ENCODE data around the gene NPNT. TPM values are rescaled to one million over a fixed set of nuclear protein-coding genes. Genes with fewer than 3 reads are reported as not detected.
A peak's percentile ranks its signal among the peaks of the same experiment; 100 is the strongest.

NPNT gene
- total RNA-seq, 1 experiment from 2014 or later = 0.20 TPM

- no peaks in the 10 kb centered on the region for H3K9me3 ChIP-seq (ENCODE audit: insufficient read depth, low read depth)
- TF ChIP-seq EZH2 (IDR thresholded peaks at IDR 0.05; ENCODE audit: low read depth) (no peak), CTCF (conservative IDR thresholded peaks at IDR 0.05) (no peak)
- BruUV-seq (replicated peaks) = no TSS peak
Observed at GRCh38 chr4:105996845-105997244, 101.6 kb downstream of the NPNT start.

GRCh38 chr4:105998171-105999063 is 103.1 kb downstream of the NPNT start:
- BruUV-seq (replicated peaks) = no TSS peak

More at GRCh38 chr4:105996845-105997244, 101.6 kb downstream of the NPNT start:
- Histone ChIP-seq H3K79me2 (ENCODE audit: low read depth) (no peaks in the 10 kb centered on the region), H3K9me2 (ENCODE audit: insufficient read depth) (no peaks in the 10 kb centered on the region), H3K36me3 (ENCODE audit: low read depth) (no peaks in the 10 kb centered on the region), H3K4me1 (replicated peaks; ENCODE audit: insufficient read depth) (no peaks in the 10 kb centered on the region), H3K27me3 (ENCODE audit: insufficient read depth, low read depth) (no peaks in the 10 kb centered on the region), H3K4me2 (no peak overlapping the region), H3K4me3 (no peak overlapping the region), H3K27ac (no peak overlapping the region), H2AFZ (no peak overlapping the region), H3F3A (ENCODE audit: insufficient read depth, low read depth) (no peaks in the 10 kb centered on the region), H4K20me1 (ENCODE audit: insufficient read depth) (no peaks in the 10 kb centered on the region)
- intact Hi-C loops (cut with micrococcal nuclease; ENCODE audit: unreplicated experiment) = no loop called here
- ChIA-PET CTCF (no interaction called here), POLR2A (ENCODE audit: unreplicated experiment) (no interaction called here)
- DNase-seq = peak in 1 of 2 experiments; percentile 0

DNA sequence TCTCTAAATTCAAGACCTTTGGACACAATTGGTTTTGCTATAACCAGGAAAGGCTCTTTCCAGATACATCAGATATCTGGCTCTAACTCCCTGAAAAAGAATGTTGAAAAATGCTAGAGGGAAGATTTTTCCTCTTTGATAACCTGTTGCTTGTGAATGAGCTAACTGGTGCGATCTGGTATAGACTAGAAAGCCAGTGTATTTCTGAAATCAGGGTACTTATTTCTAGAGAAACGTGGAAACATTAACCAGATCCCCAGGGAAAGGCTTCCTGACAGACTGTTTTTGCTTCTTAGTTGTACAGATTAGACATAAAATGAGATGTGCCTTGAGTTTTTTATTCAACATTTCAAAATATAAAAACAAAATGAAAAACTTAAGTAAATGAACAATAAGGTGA is 107.7 kb downstream of the NPNT start:
- H3K27ac ChIP-seq = no peak overlapping the region
- TF ChIP-seq CTCF (conservative IDR thresholded peaks at IDR 0.05) (no peak), EZH2 (IDR thresholded peaks at IDR 0.05; ENCODE audit: low read depth) (no peak)
- ChIA-PET CTCF (no interaction called here), POLR2A (ENCODE audit: unreplicated experiment) (no interaction called here)
- H3F3A ChIP-seq (ENCODE audit: insufficient read depth, low read depth) = no peaks in the 10 kb centered on the region
- H3K9me3 ChIP-seq (ENCODE audit: insufficient read depth, low read depth) = no peaks in the 10 kb centered on the region
- no peaks in the 10 kb centered on the region for H3K36me3 ChIP-seq (ENCODE audit: low read depth)
- H3K4me1 ChIP-seq (replicated peaks; ENCODE audit: insufficient read depth) = no peaks in the 10 kb centered on the region
- DNase-seq = no peak
- no TSS peak for BruUV-seq (replicated peaks)
- no peaks in the 10 kb centered on the region for H3K9me2 ChIP-seq (ENCODE audit: insufficient read depth)
- no peaks in the 10 kb centered on the region for H3K27me3 ChIP-seq (ENCODE audit: insufficient read depth, low read depth)
- H3K79me2 ChIP-seq (ENCODE audit: low read depth) = no peaks in the 10 kb centered on the region
- intact Hi-C loops (cut with micrococcal nuclease; ENCODE audit: unreplicated experiment) = no loop called here
- no peak overlapping the region for H2AFZ ChIP-seq
- H4K20me1 ChIP-seq (ENCODE audit: insufficient read depth) = no peaks in the 10 kb centered on the region
- no peak overlapping the region for H3K4me2 ChIP-seq
- no peak overlapping the region for H3K4me3 ChIP-seq

More at GRCh38 chr4:105998171-105999063, 103.1 kb downstream of the NPNT start:
- Histone ChIP-seq H3K9me3 (ENCODE audit: insufficient read depth, low read depth) (no peaks in the 10 kb centered on the region), H2AFZ (no peak overlapping the region), H3K27me3 (ENCODE audit: insufficient read depth, low read depth) (no peaks in the 10 kb centered on the region), H3K79me2 (ENCODE audit: low read depth) (no peaks in the 10 kb centered on the region), H4K20me1 (ENCODE audit: insufficient read depth) (no peaks in the 10 kb centered on the region), H3F3A (ENCODE audit: insufficient read depth, low read depth) (no peaks in the 10 kb centered on the region), H3K4me3 (no peak overlapping the region), H3K27ac (no peak overlapping the region), H3K4me1 (replicated peaks; ENCODE audit: insufficient read depth) (no peaks in the 10 kb centered on the region), H3K9me2 (ENCODE audit: insufficient read depth) (no peaks in the 10 kb centered on the region), H3K4me2 (no peak overlapping the region), H3K36me3 (ENCODE audit: low read depth) (no peaks in the 10 kb centered on the region)
- CTCF ChIA-PET = no interaction called here
- POLR2A ChIA-PET (ENCODE audit: unreplicated experiment) = interaction anchor here (0.6 kb wide), 1 partner anchor 1025 kb away, joined by 3 read pairs; no protein-coding TSS in a partner anchor
- no peak for DNase-seq
- intact Hi-C loops (cut with micrococcal nuclease; ENCODE audit: unreplicated experiment) = no loop called here
- no peak for TF ChIP-seq EZH2 (IDR thresholded peaks at IDR 0.05; ENCODE audit: low read depth)
- no peak for TF ChIP-seq CTCF (conservative IDR thresholded peaks at IDR 0.05)
